Activated T-cell treated with anti-CD3 and anti-CD28 coated beads for 24 hours (primary cell): Measurements from ENCODE around the gene OTULIN.

Experiments used
- DNase-seq: peaks from one replicate; pipeline ENCODE4 v3.0.0-alpha.2; 2020; ENCODE audit warnings: low read depth

OTULIN gene

DNA sequence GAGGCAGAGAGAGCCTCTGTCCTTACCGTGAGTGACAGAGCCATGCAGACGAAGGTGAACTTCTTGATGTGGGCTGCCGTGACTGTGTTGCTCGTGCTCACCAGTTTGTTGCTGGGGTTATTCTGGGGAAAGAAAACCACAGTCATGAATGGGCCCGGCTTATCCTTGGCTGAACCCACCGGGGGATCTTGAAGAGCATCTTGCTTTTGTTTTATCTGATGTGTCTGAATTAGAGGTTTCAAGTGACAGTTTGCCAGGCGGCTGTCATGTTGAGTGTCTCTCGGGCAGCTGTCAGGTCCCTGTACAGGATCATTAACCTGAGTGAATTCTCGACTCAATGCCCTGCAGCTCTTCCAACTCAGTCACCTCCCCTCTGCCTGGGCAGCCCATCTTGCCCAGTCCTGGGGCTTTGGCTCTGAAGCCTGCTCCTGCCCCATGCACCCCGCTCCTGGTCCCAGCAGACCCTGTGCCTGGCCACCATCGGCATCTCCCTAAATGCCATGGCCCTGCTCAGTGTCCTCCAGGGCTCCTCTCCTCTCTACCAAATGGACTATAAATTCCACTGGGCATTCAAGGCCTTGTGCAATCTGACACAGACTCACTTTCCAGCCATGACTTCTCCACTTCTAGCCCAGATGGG is 77.4 kb downstream of the OTULIN start:
- no peak for DNase-seq

DNA sequence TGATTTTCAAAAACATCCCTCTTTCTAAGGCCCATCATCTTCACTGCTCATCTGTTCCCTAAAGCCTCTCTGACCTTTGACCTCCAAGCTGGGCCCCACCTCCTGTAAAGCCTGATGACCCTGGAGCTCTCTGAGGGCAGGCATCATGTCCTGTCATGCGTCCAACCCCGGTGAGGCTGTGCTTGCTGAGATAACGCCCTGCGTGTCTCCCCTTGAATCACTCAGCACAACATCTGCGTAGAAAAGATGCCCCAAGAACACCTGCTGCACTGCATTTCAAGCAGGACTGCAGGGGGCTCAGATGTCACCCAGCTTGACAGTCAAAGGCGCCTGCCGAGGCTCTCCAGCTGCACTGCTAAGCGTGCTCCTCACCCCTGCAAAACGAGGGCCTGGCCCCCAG is 78.0 kb downstream of the OTULIN start:
- DNase-seq = no peak

- DNase-seq = no peak
Measured at GRCh38 chr5:14743601-14744295, 79.2 kb downstream of the OTULIN start.

GRCh38 chr5:14744296-14745187 is 80.0 kb downstream of the OTULIN start:
- DNase-seq = no peak

DNA sequence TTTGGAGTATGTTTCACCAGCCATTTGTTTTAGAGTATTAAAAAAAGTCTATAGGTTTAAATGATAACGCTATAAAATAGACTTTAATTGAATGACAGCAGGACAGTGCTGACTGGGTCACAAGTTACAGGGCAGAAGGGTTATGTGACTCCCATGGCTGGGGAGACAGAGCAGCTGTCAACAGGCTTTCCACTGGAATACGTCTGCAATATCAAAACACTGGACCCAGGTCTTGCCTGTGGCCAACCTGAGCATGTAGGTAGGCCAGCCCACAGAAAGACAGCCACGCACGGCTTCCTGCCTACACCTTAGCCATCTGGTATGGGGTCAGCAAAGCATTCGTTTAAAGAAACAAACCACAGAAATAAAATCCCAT is 80.7 kb downstream of the OTULIN start:
- no peak for DNase-seq

DNA sequence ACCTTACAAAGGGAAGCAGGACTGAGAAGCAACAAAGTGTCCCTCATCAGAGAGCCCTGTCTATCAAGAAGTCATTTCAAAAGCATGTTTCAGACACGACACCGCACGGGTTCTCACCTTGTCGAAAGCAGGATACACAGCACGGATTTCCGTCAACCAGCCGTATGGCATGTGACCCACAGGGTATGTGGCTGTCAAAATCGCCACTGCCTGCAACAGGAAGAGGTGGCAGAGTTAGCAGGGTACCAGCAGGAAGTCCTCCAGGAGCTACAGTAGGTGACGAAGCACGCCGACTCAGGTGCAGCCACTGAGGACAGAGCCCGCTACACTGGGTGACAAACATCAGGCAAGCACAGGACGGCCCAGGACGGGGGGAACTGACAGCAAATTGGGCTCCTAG is 81.2 kb downstream of the OTULIN start:
- no peak for DNase-seq

DNA sequence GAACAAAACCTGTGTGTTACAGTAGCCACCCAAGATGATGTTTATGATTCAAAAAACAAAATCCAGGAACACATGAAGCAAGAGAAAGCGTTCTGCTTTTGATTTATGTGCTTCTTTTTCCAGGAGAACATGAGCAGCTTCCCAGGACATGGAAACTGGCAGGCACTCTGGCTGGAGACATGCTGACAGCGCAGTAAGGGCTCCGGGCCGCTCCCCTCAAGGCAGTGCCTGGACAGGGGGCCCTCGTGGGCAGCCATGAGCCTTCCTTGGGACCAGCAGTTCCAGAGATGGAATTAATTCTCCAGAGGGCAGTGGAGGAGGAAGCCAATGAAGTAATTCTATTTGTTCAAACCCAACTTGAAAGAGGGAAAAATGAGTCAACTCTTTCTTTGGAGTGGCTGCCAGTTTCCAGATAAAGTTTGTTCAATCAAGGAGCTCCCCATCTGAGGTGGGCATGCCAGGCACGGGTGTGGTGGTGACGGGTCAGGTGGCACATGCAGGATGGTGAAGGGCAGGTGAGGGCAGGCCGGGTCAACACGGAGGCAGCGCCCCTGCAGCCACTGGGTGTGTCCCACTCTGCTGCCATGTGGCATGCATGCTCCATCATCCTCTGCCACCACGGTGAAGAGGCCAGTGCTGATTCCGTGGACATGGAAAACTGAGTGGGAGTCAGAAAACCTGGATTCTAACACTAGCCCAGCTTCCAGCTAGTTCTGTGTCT is 83.8 kb downstream of the OTULIN start:
- no peak for DNase-seq
